HuH-7 (cell line): ENCODE results near the gene KRTCAP2.

Experiments used
- DNase-seq: peaks from one replicate; pipeline ENCODE4 v3.0.0; 2011; ENCODE audit warnings: low spot score

KRTCAP2 gene

GRCh38 chr1:155183775-155184221 is 10.7 kb upstream of the KRTCAP2 start:
- no peak for DNase-seq

- no peak for DNase-seq
Observed at GRCh38 chr1:155182052-155182550, 9.0 kb upstream of the KRTCAP2 start.

GRCh38 chr1:155181371-155182051 is 8.4 kb upstream of the KRTCAP2 start:
- DNase-seq = no peak

- no peak for DNase-seq
Observed at GRCh38 chr1:155179112-155180031, 6.3 kb upstream of the KRTCAP2 start.

GRCh38 chr1:155178441-155179111 is 5.5 kb upstream of the KRTCAP2 start:
- DNase-seq = no peak

- no peak for DNase-seq
Observed at GRCh38 chr1:155177918-155178281, 4.8 kb upstream of the KRTCAP2 start.

GRCh38 chr1:155177192-155177917 is 4.3 kb upstream of the KRTCAP2 start:
- no peak for DNase-seq

- peak; percentile 99 for DNase-seq
Observed at GRCh38 chr1:155176544-155177071, 3.5 kb upstream of the KRTCAP2 start.

GRCh38 chr1:155175927-155176371 is 2.8 kb upstream of the KRTCAP2 start:
- no peak for DNase-seq

GRCh38 chr1:155175281-155175926 is 2.3 kb upstream of the KRTCAP2 start:
- DNase-seq = no peak

- no peak for DNase-seq
Observed at GRCh38 chr1:155174324-155175280, 1.5 kb upstream of the KRTCAP2 start.

- no peak for DNase-seq
Observed at GRCh38 chr1:155173478-155174323, 597 bp upstream of the KRTCAP2 start, which contains the start of gene TRIM46. Gene TRIM46, plus strand, starts transcription at chr1:155173849. Its CDS starts 118 bp downstream, at chr1:155173967.

GRCh38 chr1:155171836-155172731 is 1.0 kb downstream of the KRTCAP2 start:
- no peak for DNase-seq

GRCh38 chr1:155170806-155171205 is 2.3 kb downstream of the KRTCAP2 start:
- DNase-seq = no peak

GRCh38 chr1:155170101-155170785 is 2.9 kb downstream of the KRTCAP2 start:
- no peak for DNase-seq

- DNase-seq = no peak
Observed at GRCh38 chr1:155169541-155169940, 3.6 kb downstream of the KRTCAP2 start.
